ENCODE measurements around the gene DAPK1.
"Not testable (repeated sequence)": the region's sequence is repeated elsewhere in the genome, so short reads cannot be mapped to it uniquely, and the experiment has no call there.

Gene DAPK1

DNA sequence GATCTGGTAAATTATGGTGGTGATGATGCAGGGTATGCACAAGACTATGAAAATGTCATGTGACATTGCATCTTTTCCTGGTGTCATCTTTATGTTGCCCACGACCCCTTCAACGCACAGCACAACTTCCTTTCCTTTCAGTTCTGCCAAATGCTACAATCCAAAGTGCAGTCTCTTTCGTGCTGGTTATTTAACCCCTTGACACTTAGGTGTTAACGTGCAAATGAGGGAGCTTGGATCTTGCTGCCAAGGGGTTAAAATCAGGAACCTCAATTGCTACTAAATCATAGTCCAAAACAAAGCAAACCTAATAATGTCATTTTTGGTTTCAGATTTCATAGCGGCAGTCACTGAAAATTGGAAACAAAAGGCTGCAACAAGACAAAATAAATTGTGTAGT, 244.2 kb downstream of the DAPK1 start:
- TF ChIP-seq, protein P1, sequence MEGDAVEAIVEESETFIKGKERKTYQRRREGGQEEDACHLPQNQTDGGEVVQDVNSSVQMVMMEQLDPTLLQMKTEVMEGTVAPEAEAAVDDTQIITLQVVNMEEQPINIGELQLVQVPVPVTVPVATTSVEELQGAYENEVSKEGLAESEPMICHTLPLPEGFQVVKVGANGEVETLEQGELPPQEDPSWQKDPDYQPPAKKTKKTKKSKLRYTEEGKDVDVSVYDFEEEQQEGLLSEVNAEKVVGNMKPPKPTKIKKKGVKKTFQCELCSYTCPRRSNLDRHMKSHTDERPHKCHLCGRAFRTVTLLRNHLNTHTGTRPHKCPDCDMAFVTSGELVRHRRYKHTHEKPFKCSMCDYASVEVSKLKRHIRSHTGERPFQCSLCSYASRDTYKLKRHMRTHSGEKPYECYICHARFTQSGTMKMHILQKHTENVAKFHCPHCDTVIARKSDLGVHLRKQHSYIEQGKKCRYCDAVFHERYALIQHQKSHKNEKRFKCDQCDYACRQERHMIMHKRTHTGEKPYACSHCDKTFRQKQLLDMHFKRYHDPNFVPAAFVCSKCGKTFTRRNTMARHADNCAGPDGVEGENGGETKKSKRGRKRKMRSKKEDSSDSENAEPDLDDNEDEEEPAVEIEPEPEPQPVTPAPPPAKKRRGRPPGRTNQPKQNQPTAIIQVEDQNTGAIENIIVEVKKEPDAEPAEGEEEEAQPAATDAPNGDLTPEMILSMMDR (IDR thresholded peaks at IDR 0.05; ENCODE audit: poor library complexity, severe bottlenecking), result no peak
- no peaks in the 10 kb centered on the region for H3K4me1 ChIP-seq (ENCODE audit: insufficient read depth, poor library complexity, severe bottlenecking)
- ATAC-seq (ENCODE audit: low read depth) (no peak), DNase-seq (ENCODE audit: low spot score) (no peak)
- no peak overlapping the region for H3K27ac ChIP-seq (ENCODE audit: poor library complexity, severe bottlenecking)
- no peaks in the 10 kb centered on the region for H3K9me3 ChIP-seq (ENCODE audit: severe bottlenecking)
- H3K27me3 ChIP-seq (ENCODE audit: insufficient read depth, poor library complexity, severe bottlenecking), result no peaks in the 10 kb centered on the region
- no peaks in the 10 kb centered on the region for H3K36me3 ChIP-seq (ENCODE audit: low read depth)
- H3K4me3 ChIP-seq (ENCODE audit: severe bottlenecking), result no peak overlapping the region

DNA sequence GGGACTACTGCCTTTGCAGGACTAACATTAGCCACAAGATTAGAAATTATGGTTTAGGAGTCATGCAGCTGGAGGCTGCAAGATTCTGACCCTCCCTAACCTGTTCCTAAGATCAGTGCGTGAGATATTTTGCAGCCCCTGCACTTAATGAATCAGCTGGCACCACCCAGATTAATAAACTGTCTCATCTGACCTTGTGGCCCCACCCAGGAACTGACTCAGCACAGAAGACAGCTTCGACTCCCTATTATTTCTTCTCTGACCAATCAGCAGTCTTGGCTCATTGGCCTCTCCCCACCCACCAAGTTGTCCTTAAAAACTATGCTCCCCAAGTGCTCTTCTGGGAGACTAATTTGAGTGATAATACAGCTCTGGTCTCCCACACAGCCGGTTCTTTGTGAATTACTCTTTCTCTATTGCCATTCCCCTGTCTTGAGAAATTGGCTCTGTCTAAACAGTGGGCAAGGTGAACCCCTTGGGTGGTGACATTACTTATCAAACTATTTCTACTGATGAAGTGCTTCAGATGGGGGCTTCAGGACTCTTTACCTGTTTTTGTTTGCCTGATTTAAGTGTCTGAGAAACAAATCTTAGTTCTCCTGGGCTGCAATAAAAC, 245.3 kb downstream of the DAPK1 start:
- H3K27ac ChIP-seq (ENCODE audit: poor library complexity, severe bottlenecking), result peak overlapping the region; percentile 15
- no peak overlapping the region for H3K4me3 ChIP-seq (ENCODE audit: severe bottlenecking)
- no peaks in the 10 kb centered on the region for H3K9me3 ChIP-seq (ENCODE audit: severe bottlenecking)
- no peak for ATAC-seq (ENCODE audit: low read depth)
- H3K36me3 ChIP-seq (ENCODE audit: low read depth), result no peaks in the 10 kb centered on the region
- DNase-seq (ENCODE audit: low spot score), result no peak
- no peaks in the 10 kb centered on the region for H3K27me3 ChIP-seq (ENCODE audit: insufficient read depth, poor library complexity, severe bottlenecking)
- TF ChIP-seq, protein P1 (IDR thresholded peaks at IDR 0.05; ENCODE audit: poor library complexity, severe bottlenecking), result no peak
- H3K4me1 ChIP-seq (ENCODE audit: insufficient read depth, poor library complexity, severe bottlenecking), result no peaks in the 10 kb centered on the region

GRCh38 chr9:87744247-87744646, 246.6 kb downstream of the DAPK1 start:
- not testable (repeated sequence) for H3K27ac ChIP-seq (ENCODE audit: poor library complexity, severe bottlenecking); H3K4me1 ChIP-seq (ENCODE audit: insufficient read depth, poor library complexity, severe bottlenecking); H3K36me3 ChIP-seq (ENCODE audit: low read depth); ATAC-seq (ENCODE audit: low read depth); DNase-seq (ENCODE audit: low spot score); H3K27me3 ChIP-seq (ENCODE audit: insufficient read depth, poor library complexity, severe bottlenecking); H3K9me3 ChIP-seq (ENCODE audit: severe bottlenecking); H3K4me3 ChIP-seq (ENCODE audit: severe bottlenecking)

DNA sequence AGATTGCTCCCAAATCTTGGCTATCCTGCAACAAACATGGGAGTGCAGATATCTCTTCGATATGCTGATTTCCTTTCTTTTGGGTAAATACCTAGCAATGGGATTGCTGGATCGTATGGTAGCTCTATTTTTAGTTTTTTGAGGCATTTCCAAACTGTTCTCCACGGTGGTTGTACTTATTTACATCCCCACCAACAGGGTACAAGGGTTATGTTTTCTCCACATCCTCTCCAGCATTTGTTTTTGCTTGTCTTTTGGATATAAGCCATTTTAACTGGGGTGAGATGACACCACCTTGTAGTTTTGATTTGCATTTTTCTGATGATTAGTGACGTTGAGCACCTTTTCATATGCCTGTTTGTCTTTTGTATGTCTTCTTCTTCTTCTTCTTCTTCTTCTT, 248.5 kb downstream of the DAPK1 start:
- Histone ChIP-seq H3K27me3 (ENCODE audit: insufficient read depth, poor library complexity, severe bottlenecking) (no peaks in the 10 kb centered on the region), H3K4me3 (ENCODE audit: severe bottlenecking) (no peak overlapping the region), H3K27ac (ENCODE audit: poor library complexity, severe bottlenecking) (no peak overlapping the region), H3K4me1 (ENCODE audit: insufficient read depth, poor library complexity, severe bottlenecking) (no peaks in the 10 kb centered on the region), H3K36me3 (ENCODE audit: low read depth) (no peaks in the 10 kb centered on the region), H3K9me3 (ENCODE audit: severe bottlenecking) (no peaks in the 10 kb centered on the region)
- ATAC-seq (ENCODE audit: low read depth), result no peak
- TF ChIP-seq, protein P1 (IDR thresholded peaks at IDR 0.05; ENCODE audit: poor library complexity, severe bottlenecking), result no peak
- DNase-seq (ENCODE audit: low spot score), result no peak

DNA sequence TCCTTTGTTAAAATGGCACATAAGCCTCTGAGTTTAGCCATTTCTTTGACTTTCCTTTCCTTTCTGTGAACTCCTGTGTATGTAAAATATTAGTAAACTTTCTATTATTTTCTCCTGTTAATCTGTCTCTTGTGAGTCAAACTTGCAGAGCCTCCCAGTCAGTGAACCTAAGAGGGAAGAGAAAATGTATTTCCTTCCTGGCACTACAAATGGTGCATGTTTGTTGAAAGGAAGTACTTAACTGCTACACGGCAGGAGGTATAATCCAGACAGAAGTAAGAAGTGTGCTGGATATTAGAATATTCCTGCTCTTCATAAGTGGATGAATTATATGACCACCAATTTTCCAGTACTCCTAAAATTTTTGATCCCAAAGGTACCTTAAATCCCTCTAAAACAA, 251.2 kb downstream of the DAPK1 start:
- Histone ChIP-seq H3K27me3 (ENCODE audit: insufficient read depth, poor library complexity, severe bottlenecking) (no peaks in the 10 kb centered on the region), H3K4me3 (ENCODE audit: severe bottlenecking) (no peak overlapping the region), H3K9me3 (ENCODE audit: severe bottlenecking) (no peaks in the 10 kb centered on the region), H3K4me1 (ENCODE audit: insufficient read depth, poor library complexity, severe bottlenecking) (no peaks in the 10 kb centered on the region), H3K27ac (ENCODE audit: poor library complexity, severe bottlenecking) (no peak overlapping the region), H3K36me3 (ENCODE audit: low read depth) (no peaks in the 10 kb centered on the region)
- ATAC-seq (ENCODE audit: low read depth) (no peak), DNase-seq (ENCODE audit: low spot score) (no peak)
- TF ChIP-seq, protein P1 (IDR thresholded peaks at IDR 0.05; ENCODE audit: poor library complexity, severe bottlenecking), result no peak

All from RWPE2 (cell line).